ENCODE data around the gene CCDC9B.

CCDC9B gene

DNA sequence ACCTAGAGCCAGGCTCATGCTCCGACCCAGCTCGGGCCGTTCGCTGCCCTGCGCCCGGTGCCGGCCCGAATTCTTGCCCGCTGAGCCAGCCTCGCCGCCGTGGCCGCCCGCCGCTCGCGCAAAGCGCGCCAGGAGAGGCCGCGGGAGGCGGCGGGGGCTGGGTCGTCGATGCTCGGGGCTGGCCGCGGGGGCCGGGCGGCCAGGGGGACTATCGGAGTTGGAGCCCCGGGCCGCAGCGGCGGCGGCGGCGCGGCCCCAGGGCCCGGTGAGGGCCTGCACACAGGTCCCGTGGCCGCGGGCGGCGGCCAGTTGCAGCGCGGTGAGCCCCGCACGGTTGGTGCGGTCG lies 59.0 kb downstream of the CCDC9B start:
- no peak overlapping the region for H3K4me3 ChIP-seq (ENCODE audit: low read depth, low read length)
- DNase-seq (ENCODE audit: low read depth), result no peak
- TF ChIP-seq, protein P1, sequence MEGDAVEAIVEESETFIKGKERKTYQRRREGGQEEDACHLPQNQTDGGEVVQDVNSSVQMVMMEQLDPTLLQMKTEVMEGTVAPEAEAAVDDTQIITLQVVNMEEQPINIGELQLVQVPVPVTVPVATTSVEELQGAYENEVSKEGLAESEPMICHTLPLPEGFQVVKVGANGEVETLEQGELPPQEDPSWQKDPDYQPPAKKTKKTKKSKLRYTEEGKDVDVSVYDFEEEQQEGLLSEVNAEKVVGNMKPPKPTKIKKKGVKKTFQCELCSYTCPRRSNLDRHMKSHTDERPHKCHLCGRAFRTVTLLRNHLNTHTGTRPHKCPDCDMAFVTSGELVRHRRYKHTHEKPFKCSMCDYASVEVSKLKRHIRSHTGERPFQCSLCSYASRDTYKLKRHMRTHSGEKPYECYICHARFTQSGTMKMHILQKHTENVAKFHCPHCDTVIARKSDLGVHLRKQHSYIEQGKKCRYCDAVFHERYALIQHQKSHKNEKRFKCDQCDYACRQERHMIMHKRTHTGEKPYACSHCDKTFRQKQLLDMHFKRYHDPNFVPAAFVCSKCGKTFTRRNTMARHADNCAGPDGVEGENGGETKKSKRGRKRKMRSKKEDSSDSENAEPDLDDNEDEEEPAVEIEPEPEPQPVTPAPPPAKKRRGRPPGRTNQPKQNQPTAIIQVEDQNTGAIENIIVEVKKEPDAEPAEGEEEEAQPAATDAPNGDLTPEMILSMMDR (IDR thresholded peaks at IDR 0.05; ENCODE audit: control insufficient read depth, extremely low read depth, insufficient read depth), result no peak
